Measurements from ENCODE around the gene SBK1. TPM values are rescaled to one million over a fixed set of nuclear protein-coding genes. Genes with fewer than 3 reads are reported as not detected.
"Not testable (repeated sequence)": the region's sequence is repeated elsewhere in the genome, so short reads cannot be mapped to it uniquely, and the experiment has no call there.

Gene SBK1
- total and polyA plus RNA-seq, 5 donors from 2014 or later = 2.0 to 20.2 (median 3.4) TPM

GRCh38 chr16:28324235-28324886, 32.0 kb downstream of the SBK1 start:
- Mint-ChIP-seq H3K4me1 (peaks cover 0 to 8% (median 4%) of the 10 kb centered on the region in 4 donors), H3K9me3 (peaks cover 0 to 1% (median 0%) of the 10 kb centered on the region in 7 donors), H3K27ac (no peak overlapping the region), H3K27me3 (no peaks in the 10 kb centered on the region), H3K4me3 (no peak overlapping the region), H3K36me3 (peaks cover 3% of the 10 kb centered on the region)
- Histone ChIP-seq H3K36me3 (ENCODE audit: control insufficient read depth, insufficient read depth, low read length) (peaks cover under 1% of the 10 kb centered on the region), H3K27ac (ENCODE audit: insufficient read depth, low read length, poor library complexity, severe bottlenecking) (no peak overlapping the region), H3K27me3 (ENCODE audit: control insufficient read depth, insufficient read depth, low read length) (no peaks in the 10 kb centered on the region), H3K4me1 (ENCODE audit: control insufficient read depth, insufficient read depth, low read length, poor library complexity, severe bottlenecking) (no peaks in the 10 kb centered on the region), H3K4me3 (ENCODE audit: low read depth, low read length) (no peak overlapping the region), H3K9me3 (ENCODE audit: control insufficient read depth in 2 of 2, low read length in 2 of 2) (no peaks in the 10 kb centered on the region)
- ATAC-seq (ENCODE audit: low read depth in 2 of 2) (no peak), DNase-seq (no peak)

- H3K4me3 Mint-ChIP-seq = no peak overlapping the region
- H3K4me1 Mint-ChIP-seq = peaks cover 0 to 8% (median 4%) of the 10 kb centered on the region in 4 donors
- no peak overlapping the region for H3K27ac Mint-ChIP-seq
- no peaks in the 10 kb centered on the region for H3K36me3 Mint-ChIP-seq
- no peaks in the 10 kb centered on the region for H3K36me3 ChIP-seq (ENCODE audit: control insufficient read depth, insufficient read depth, low read length)
- H3K27me3 Mint-ChIP-seq = no peaks in the 10 kb centered on the region
- H3K4me3 ChIP-seq (ENCODE audit: low read depth, low read length) = no peak overlapping the region
- H3K27me3 ChIP-seq (ENCODE audit: control insufficient read depth, insufficient read depth, low read length) = no peaks in the 10 kb centered on the region
- ATAC-seq (ENCODE audit: low read depth in 2 of 2) (no peak), DNase-seq (no peak)
- no peak overlapping the region for H3K27ac ChIP-seq (ENCODE audit: insufficient read depth, low read length, poor library complexity, severe bottlenecking)
- H3K4me1 ChIP-seq (ENCODE audit: control insufficient read depth, insufficient read depth, low read length, poor library complexity, severe bottlenecking) = no peaks in the 10 kb centered on the region
- peaks cover 0 to 1% (median 0%) of the 10 kb centered on the region in 7 donors for H3K9me3 Mint-ChIP-seq
- no peaks in the 10 kb centered on the region for H3K9me3 ChIP-seq (ENCODE audit: control insufficient read depth in 2 of 2, low read length in 2 of 2)
Measured at GRCh38 chr16:28324887-28325279, 32.6 kb downstream of the SBK1 start.

GRCh38 chr16:28326881-28327610, 34.7 kb downstream of the SBK1 start:
- Mint-ChIP-seq H3K27me3 (no peaks in the 10 kb centered on the region), H3K36me3 (no peaks in the 10 kb centered on the region), H3K4me1 (peaks cover 0 to 8% (median 4%) of the 10 kb centered on the region in 4 donors), H3K4me3 (no peak overlapping the region), H3K27ac (peak overlapping the region in 2 of 3 donors; percentile 43 to 82), H3K9me3 (peaks cover 0 to 1% (median 0%) of the 10 kb centered on the region in 7 donors)
- DNase-seq = peak; percentile 34 to 72 (median 65)
- no peaks in the 10 kb centered on the region for H3K27me3 ChIP-seq (ENCODE audit: control insufficient read depth, insufficient read depth, low read length)
- peak; percentile 69 to 88 for ATAC-seq (ENCODE audit: low read depth in 2 of 2)
- no peaks in the 10 kb centered on the region for H3K36me3 ChIP-seq (ENCODE audit: control insufficient read depth, insufficient read depth, low read length)
- no peak overlapping the region for H3K4me3 ChIP-seq (ENCODE audit: low read depth, low read length)
- no peak overlapping the region for H3K27ac ChIP-seq (ENCODE audit: insufficient read depth, low read length, poor library complexity, severe bottlenecking)
- H3K4me1 ChIP-seq (ENCODE audit: control insufficient read depth, insufficient read depth, low read length, poor library complexity, severe bottlenecking) = no peaks in the 10 kb centered on the region
- no peaks in the 10 kb centered on the region for H3K9me3 ChIP-seq (ENCODE audit: control insufficient read depth in 2 of 2, low read length in 2 of 2)

- ATAC-seq (ENCODE audit: low read depth in 2 of 2) = peak; percentile 43 to 49
- not testable (repeated sequence) for H3K27ac Mint-ChIP-seq; H3K27ac ChIP-seq (ENCODE audit: insufficient read depth, low read length, poor library complexity, severe bottlenecking); H3K4me3 ChIP-seq (ENCODE audit: low read depth, low read length); H3K9me3 Mint-ChIP-seq; H3K4me1 Mint-ChIP-seq; DNase-seq; H3K27me3 ChIP-seq (ENCODE audit: control insufficient read depth, insufficient read depth, low read length); H3K36me3 Mint-ChIP-seq; H3K36me3 ChIP-seq (ENCODE audit: control insufficient read depth, insufficient read depth, low read length); H3K4me3 Mint-ChIP-seq; H3K27me3 Mint-ChIP-seq; H3K4me1 ChIP-seq (ENCODE audit: control insufficient read depth, insufficient read depth, low read length, poor library complexity, severe bottlenecking); H3K9me3 ChIP-seq (ENCODE audit: control insufficient read depth in 2 of 2, low read length in 2 of 2)
Measured at GRCh38 chr16:28330232-28330631, 37.9 kb downstream of the SBK1 start.

- H3K27me3 Mint-ChIP-seq; H3K4me1 ChIP-seq (ENCODE audit: control insufficient read depth, insufficient read depth, low read length, poor library complexity, severe bottlenecking); H3K9me3 Mint-ChIP-seq; H3K27ac ChIP-seq (ENCODE audit: insufficient read depth, low read length, poor library complexity, severe bottlenecking); ATAC-seq (ENCODE audit: low read depth in 2 of 2); H3K4me3 ChIP-seq (ENCODE audit: low read depth, low read length); H3K36me3 ChIP-seq (ENCODE audit: control insufficient read depth, insufficient read depth, low read length); H3K27ac Mint-ChIP-seq; H3K27me3 ChIP-seq (ENCODE audit: control insufficient read depth, insufficient read depth, low read length); H3K36me3 Mint-ChIP-seq; H3K4me3 Mint-ChIP-seq; DNase-seq; H3K4me1 Mint-ChIP-seq; H3K9me3 ChIP-seq (ENCODE audit: control insufficient read depth in 2 of 2, low read length in 2 of 2): not testable (repeated sequence)
Measured at GRCh38 chr16:28330981-28331380, 38.7 kb downstream of the SBK1 start.

GRCh38 chr16:28332632-28333031, 40.3 kb downstream of the SBK1 start:
- not testable (repeated sequence) for H3K4me1 Mint-ChIP-seq; H3K27me3 Mint-ChIP-seq; H3K9me3 Mint-ChIP-seq; H3K9me3 ChIP-seq (ENCODE audit: control insufficient read depth in 2 of 2, low read length in 2 of 2); H3K4me3 ChIP-seq (ENCODE audit: low read depth, low read length); H3K27ac Mint-ChIP-seq; H3K36me3 ChIP-seq (ENCODE audit: control insufficient read depth, insufficient read depth, low read length); DNase-seq; H3K4me1 ChIP-seq (ENCODE audit: control insufficient read depth, insufficient read depth, low read length, poor library complexity, severe bottlenecking); H3K27me3 ChIP-seq (ENCODE audit: control insufficient read depth, insufficient read depth, low read length); H3K36me3 Mint-ChIP-seq; ATAC-seq (ENCODE audit: low read depth in 2 of 2); H3K27ac ChIP-seq (ENCODE audit: insufficient read depth, low read length, poor library complexity, severe bottlenecking); H3K4me3 Mint-ChIP-seq

- H3K27me3 Mint-ChIP-seq; H3K4me3 Mint-ChIP-seq; H3K27me3 ChIP-seq (ENCODE audit: control insufficient read depth, insufficient read depth, low read length); ATAC-seq (ENCODE audit: low read depth in 2 of 2); H3K27ac ChIP-seq (ENCODE audit: insufficient read depth, low read length, poor library complexity, severe bottlenecking); H3K4me3 ChIP-seq (ENCODE audit: low read depth, low read length); H3K27ac Mint-ChIP-seq; H3K36me3 Mint-ChIP-seq; H3K4me1 ChIP-seq (ENCODE audit: control insufficient read depth, insufficient read depth, low read length, poor library complexity, severe bottlenecking); H3K4me1 Mint-ChIP-seq; H3K9me3 ChIP-seq (ENCODE audit: control insufficient read depth in 2 of 2, low read length in 2 of 2); H3K9me3 Mint-ChIP-seq; DNase-seq; H3K36me3 ChIP-seq (ENCODE audit: control insufficient read depth, insufficient read depth, low read length): not testable (repeated sequence)
Measured at GRCh38 chr16:28335678-28336077, 43.4 kb downstream of the SBK1 start.

Measured in CD4-positive, CD25-positive, alpha-beta regulatory T cell (primary cell).